ENCODE data around the gene ACTR1B. TPM values are rescaled to one million over a fixed set of nuclear protein-coding genes. Genes with fewer than 3 reads are reported as not detected.

Gene ACTR1B
- total and polyA plus RNA-seq, 2 of the 4 experiments (the other 2 are of a cell fraction), result 40.5 to 68.8 TPM

Small RNA genes lying within 50 kb of the gene (microRNA-seq; reads per million reads assigned to microRNA genes)
- gene RNU4-8P (ENCODE audit: insufficient read depth, insufficient read length), result not detected

Small RNA genes lying within 50 kb of the gene (small RNA-seq; reads per million reads assigned to genes)
- 0 to 0.07 (median 0) reads per million in 5 experiments for gene RNU4-8P

Other genes starting within 250 kb of the ACTR1B start
- gene ANKRD36B, start 74.2 kb downstream of the ACTR1B start, total RNA-seq (2012; rRNA removed), result 11.7 and 19.4 TPM in 2 replicates
- 3.2 and 4.2 TPM in 2 replicates for gene ANKRD36B, start 74.2 kb downstream of the ACTR1B start, polyA plus RNA-seq (2012; rRNA removed)
- gene COX5B, start 18.0 kb downstream of the ACTR1B start, total RNA-seq (2012; rRNA removed), result 140 and 148 TPM in 2 replicates
- gene COX5B, start 18.0 kb downstream of the ACTR1B start, polyA plus RNA-seq (2012; rRNA removed), result 272 and 341 TPM in 2 replicates
- 0.90 and 2.2 TPM in 2 replicates for gene C2orf92, start 5.7 kb upstream of the ACTR1B start, total RNA-seq (2012; rRNA removed)
- 2.0 and 2.5 TPM in 2 replicates for gene C2orf92, start 5.7 kb upstream of the ACTR1B start, polyA plus RNA-seq (2012; rRNA removed)
- gene ZAP70, start 49.5 kb upstream of the ACTR1B start, total RNA-seq (2012; rRNA removed), result under 0.01 TPM in 1 of 2 replicates, not detected in the other
- 0.09 TPM in 2 replicates for gene ZAP70, start 49.5 kb upstream of the ACTR1B start, polyA plus RNA-seq (2012; rRNA removed)